Activated CD8-positive, alpha-beta T cell treated with anti-CD3 and anti-CD28 coated beads for 36 hours (primary cell): Measurements from ENCODE around the gene ATXN7L1. TPM values are rescaled to one million over a fixed set of nuclear protein-coding genes. Genes with fewer than 3 reads are reported as not detected.

Experiments used
- ATAC-seq: fragments of 200-7000 bp; cut with Tn5 transposase; one replicate; pipeline ENCODE4 v1.10.0; 2021; ENCODE audit warnings: mild to moderate bottlenecking, moderate library complexity
- CTCF ChIA-PET: fragments of 350-600 bp; sonication (Branson Sonifier 250); formaldehyde crosslinking; loops from one replicate; lab custom pipeline; 2021; ENCODE audit warnings: antibody characterized with exemption; lab: Charles Lee
- POLR2A ChIA-PET: fragments of 350-600 bp; sonication (Branson Sonifier 250); formaldehyde crosslinking; loops from one replicate; lab custom pipeline; 2021; ENCODE audit warnings: antibody characterized with exemption; lab: Charles Lee
- DNase-seq: peaks from one replicate; pipeline ENCODE4 v3.0.0-alpha.2; 2020
- H3K27ac Mint-ChIP-seq: one replicate; pipeline ENCODE4 v1.8.0; 2021; ENCODE audit warnings: mild to moderate bottlenecking, mixed read lengths
- H3K27me3 Mint-ChIP-seq: one replicate; pipeline ENCODE4 v1.8.0; 2021; ENCODE audit warnings: mixed read lengths
- H3K36me3 Mint-ChIP-seq: one replicate; pipeline ENCODE4 v1.8.0; 2021; ENCODE audit warnings: low read depth, mixed read lengths
- H3K4me1 Mint-ChIP-seq: one replicate; pipeline ENCODE4 v1.8.0; 2021; ENCODE audit warnings: low read depth, mixed read lengths
- H3K4me3 Mint-ChIP-seq: one replicate; pipeline ENCODE4 v1.8.0; 2021; ENCODE audit warnings: mild to moderate bottlenecking, moderate library complexity, mixed read lengths
- H3K9me3 Mint-ChIP-seq: one replicate; pipeline ENCODE4 v1.8.0; 2021; ENCODE audit warnings: mixed read lengths
- intact Hi-C: fragments of 100-400 bp; cut with micrococcal nuclease; formaldehyde crosslinking; loops from one replicate; pipeline ENCODE4 v1.10.0; 2022
- total RNA-seq, 2 experiments: library from RNA; stranded (reverse); gene quantifications; one replicate each; pipeline ENCODE4 v1.2.3, GENCODE V29; 2021
- TF ChIP-seq, protein P1 (sequence below): fragments of 200-600 bp; IDR thresholded peaks from one replicate; pipeline ENCODE4 v1.8.0; 2022; ENCODE audit warnings: antibody characterized with exemption, mild to moderate bottlenecking

The ATXN7L1 gene
- total RNA-seq, 2 experiments from 2014 or later, result 4.8 to 5.3 TPM

DNA sequence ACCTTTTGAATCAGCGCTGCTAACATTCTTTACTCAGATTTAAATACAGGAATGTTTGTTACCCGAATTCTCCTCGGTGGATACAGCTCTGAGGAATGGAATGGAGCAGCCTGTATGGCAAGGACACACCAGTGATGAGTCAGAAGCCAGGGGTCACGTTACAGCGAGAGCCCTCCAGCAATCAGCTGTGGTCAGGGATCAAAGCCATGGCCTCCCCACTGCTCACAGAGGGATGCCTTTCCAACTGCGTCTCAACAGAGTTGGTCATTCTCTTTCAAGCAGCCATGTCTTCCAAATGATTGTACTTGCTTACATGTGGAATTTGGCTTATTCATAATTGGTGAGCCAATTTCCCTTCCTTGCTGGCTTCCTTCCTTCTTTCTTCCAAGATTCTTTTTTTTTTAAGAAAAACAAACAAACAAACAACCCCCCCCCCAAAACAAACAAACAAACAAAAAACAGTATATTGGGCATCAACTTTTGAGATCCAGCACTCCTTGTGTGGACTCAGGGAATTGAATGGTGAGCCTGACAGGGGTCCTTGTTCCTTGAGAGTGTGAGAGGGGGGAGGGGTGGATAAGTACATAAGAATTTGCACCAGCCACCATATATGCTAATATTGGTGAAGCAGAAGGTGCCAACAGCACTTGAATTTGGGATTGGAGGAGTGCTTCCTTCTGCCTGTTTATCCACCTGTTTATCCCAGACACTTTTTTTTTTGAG is 100.2 kb downstream of the ATXN7L1 start:
- Mint-ChIP-seq H3K27me3 (no peaks in the 10 kb centered on the region), H3K27ac (no peak overlapping the region), H3K9me3 (no peaks in the 10 kb centered on the region), H3K4me1 (no peaks in the 10 kb centered on the region), H3K36me3 (peaks cover 3% of the 10 kb centered on the region), H3K4me3 (no peak overlapping the region)
- TF ChIP-seq, protein P1, sequence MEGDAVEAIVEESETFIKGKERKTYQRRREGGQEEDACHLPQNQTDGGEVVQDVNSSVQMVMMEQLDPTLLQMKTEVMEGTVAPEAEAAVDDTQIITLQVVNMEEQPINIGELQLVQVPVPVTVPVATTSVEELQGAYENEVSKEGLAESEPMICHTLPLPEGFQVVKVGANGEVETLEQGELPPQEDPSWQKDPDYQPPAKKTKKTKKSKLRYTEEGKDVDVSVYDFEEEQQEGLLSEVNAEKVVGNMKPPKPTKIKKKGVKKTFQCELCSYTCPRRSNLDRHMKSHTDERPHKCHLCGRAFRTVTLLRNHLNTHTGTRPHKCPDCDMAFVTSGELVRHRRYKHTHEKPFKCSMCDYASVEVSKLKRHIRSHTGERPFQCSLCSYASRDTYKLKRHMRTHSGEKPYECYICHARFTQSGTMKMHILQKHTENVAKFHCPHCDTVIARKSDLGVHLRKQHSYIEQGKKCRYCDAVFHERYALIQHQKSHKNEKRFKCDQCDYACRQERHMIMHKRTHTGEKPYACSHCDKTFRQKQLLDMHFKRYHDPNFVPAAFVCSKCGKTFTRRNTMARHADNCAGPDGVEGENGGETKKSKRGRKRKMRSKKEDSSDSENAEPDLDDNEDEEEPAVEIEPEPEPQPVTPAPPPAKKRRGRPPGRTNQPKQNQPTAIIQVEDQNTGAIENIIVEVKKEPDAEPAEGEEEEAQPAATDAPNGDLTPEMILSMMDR, result no peak
- CTCF ChIA-PET, result interaction anchor here (2.8 kb wide), 1 partner anchor 16 kb away, joined by 9 read pairs; no protein-coding TSS in a partner anchor
- POLR2A ChIA-PET, result interaction anchor here (1.1 kb wide), 1 partner anchor 8 kb away, joined by 3 read pairs; no protein-coding TSS in a partner anchor
- intact Hi-C loops, result no loop called here
- ATAC-seq (no peak), DNase-seq (no peak)

DNA sequence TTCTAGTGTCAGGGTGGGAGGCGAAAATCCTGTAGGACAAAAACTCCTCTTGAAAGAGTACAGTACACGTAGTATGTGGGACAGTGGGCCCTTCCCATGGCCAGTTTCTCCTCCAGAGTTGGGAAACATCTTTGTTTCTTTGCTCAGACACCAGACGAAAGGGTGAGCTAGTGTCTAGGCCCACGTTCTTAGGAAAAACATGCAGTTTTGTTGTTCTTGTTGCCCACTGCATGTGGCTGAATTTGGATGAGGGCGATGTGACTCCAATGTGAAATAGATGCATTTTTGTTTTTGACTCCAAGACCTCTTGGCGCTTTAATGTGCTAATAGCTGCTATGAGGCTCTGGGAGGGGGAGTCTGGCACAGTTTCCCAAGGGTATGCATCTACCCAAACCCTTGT is 100.8 kb downstream of the ATXN7L1 start:
- POLR2A ChIA-PET, result no interaction called here
- CTCF ChIA-PET, result interaction anchor here (2.8 kb wide), 1 partner anchor 15 kb away, joined by 9 read pairs; no protein-coding TSS in a partner anchor
- H3K4me3 Mint-ChIP-seq, result no peak overlapping the region
- no peaks in the 10 kb centered on the region for H3K4me1 Mint-ChIP-seq
- TF ChIP-seq, protein P1, result no peak
- H3K9me3 Mint-ChIP-seq, result no peaks in the 10 kb centered on the region
- peaks cover 3% of the 10 kb centered on the region for H3K36me3 Mint-ChIP-seq
- no peaks in the 10 kb centered on the region for H3K27me3 Mint-ChIP-seq
- no peak overlapping the region for H3K27ac Mint-ChIP-seq
- DNase-seq, result no peak
- intact Hi-C loops, result no loop called here
- ATAC-seq, result no peak

GRCh38 chr7:105773030-105773460 is 103.4 kb downstream of the ATXN7L1 start:
- Mint-ChIP-seq H3K36me3 (peaks cover 3% of the 10 kb centered on the region), H3K9me3 (no peaks in the 10 kb centered on the region), H3K27ac (no peak overlapping the region), H3K4me3 (no peak overlapping the region), H3K4me1 (no peaks in the 10 kb centered on the region), H3K27me3 (no peaks in the 10 kb centered on the region)
- CTCF ChIA-PET, result interaction anchor here (1.9 kb wide), 1 partner anchor 13 kb away, joined by 5 read pairs; no protein-coding TSS in a partner anchor
- ATAC-seq (no peak), DNase-seq (no peak)
- POLR2A ChIA-PET, result no interaction called here
- TF ChIP-seq, protein P1, result no peak
- intact Hi-C loops, result no loop called here

DNA sequence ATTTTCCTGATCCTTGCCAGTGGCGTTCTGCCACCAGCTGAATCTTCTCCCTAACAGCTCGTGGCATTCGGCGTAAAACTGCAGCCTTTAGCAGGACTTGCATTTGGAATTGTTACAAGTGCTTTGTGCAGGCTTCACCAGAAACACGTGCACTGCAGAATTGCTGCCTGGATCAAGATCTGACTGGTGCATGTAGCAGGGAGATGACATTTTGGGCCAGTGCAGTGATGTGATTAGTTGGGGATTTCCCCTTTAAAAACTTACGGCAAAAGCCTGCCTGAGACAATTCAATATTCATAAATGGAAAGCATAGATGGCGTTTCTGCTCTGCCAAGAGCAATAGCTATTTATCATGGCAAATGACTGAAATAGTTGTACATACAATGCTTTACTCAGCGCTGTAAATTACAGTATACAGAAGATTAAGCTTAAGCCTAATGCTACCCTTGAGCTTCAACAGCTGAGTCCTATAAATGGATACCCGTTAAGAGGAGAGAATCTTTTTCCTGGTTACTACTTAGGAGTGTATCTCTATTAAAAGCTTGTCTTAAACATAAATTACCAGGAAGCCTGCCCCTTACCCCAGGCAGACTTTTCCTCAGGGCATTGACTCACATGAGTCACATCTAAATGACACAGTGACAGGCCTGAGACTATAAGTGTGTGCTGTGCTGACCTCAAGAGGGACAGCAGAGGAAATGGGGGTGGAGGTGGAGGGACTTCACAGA is 106.3 kb downstream of the ATXN7L1 start:
- intact Hi-C loops, result no loop called here
- H3K27me3 Mint-ChIP-seq, result no peaks in the 10 kb centered on the region
- H3K4me1 Mint-ChIP-seq, result peaks cover 13% of the 10 kb centered on the region
- no peak overlapping the region for H3K27ac Mint-ChIP-seq
- TF ChIP-seq, protein P1, result no peak
- no peaks in the 10 kb centered on the region for H3K9me3 Mint-ChIP-seq
- ATAC-seq (peak; percentile 49), DNase-seq (peak; percentile 13)
- CTCF ChIA-PET, result interaction anchor here (0.8 to 2.7 kb wide), 3 partner anchors 9 to 117 kb away, joined by 3 to 13 read pairs (median 4); no protein-coding TSS in a partner anchor
- peaks cover 3% of the 10 kb centered on the region for H3K36me3 Mint-ChIP-seq
- POLR2A ChIA-PET, result no interaction called here
- H3K4me3 Mint-ChIP-seq, result no peak overlapping the region
